Vagina (tissue), 2 donors: Measurements from ENCODE around the gene COPS7B.

Experiments
- POLR2A ChIP-seq, 2 donors: fragments of 450-650 bp; IDR thresholded peaks; one replicate each; pipeline ENCODE4 v1.6.1; 2017; ENCODE audit warnings: antibody characterized with exemption in 2 of 2, mild to moderate bottlenecking in 2 of 2, moderate library complexity in 2 of 2
- POLR2AphosphoS5 ChIP-seq, 2 donors: sonication (generic); formaldehyde crosslinking; IDR thresholded peaks; one replicate each; pipeline ENCODE4 v1.9.0; 2017; ENCODE audit warnings: antibody characterized with exemption in 2 of 2, mild to moderate bottlenecking in 2 of 2, low read depth in 1 of 2; ENCODE audit not compliant: insufficient read depth in 1 of 2
- TF ChIP-seq, protein P1 (sequence below), 3 experiments: fragments of 450-650 bp in 2 of 3; fragments of 200-600 bp in 1 of 3; sonication (generic) in 1 of 3; IDR thresholded peaks; one replicate each; pipeline ENCODE4 v1.5.1; 2017 to 2019; ENCODE audit warnings: antibody characterized with exemption in 3 of 3, mild to moderate bottlenecking in 2 of 3, moderate library complexity in 2 of 3

DNA sequence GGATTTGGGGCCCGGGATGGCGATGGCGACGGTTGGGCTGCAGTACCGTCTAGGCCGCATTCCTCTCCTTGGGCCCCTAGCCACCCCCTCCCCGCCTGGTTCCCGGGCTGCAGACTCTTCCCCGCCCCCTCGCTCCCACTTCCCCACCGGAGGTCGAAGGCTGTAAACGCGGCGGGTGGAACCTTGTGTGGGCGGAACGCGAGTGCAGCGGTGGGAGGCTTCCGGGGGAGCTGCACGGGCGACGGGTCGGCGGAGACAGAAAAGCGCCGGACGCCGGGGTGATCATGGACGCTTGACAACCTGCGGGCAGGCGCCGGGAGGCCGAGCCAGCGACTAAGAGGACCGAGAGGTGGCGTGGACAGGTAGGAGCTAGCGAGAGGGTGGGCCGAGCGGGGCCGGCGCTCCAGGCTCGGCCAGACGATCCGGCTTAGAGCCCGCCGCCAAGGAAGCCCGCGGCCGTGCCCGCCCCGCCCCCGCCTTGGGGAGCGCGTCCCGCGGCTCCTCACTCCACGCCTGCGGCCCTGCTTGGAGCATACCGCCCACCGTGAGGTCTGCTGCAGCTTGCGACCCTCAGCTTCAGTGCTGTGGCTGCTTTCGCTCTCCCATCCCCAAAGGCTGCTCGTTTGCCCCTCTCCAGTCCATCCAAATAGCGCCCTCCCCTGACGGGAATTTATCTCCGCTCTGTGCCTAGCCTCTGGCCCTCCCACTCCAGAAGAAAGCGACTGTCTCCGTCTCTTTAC lies at the start of gene COPS7B:
- TF ChIP-seq, protein P1, sequence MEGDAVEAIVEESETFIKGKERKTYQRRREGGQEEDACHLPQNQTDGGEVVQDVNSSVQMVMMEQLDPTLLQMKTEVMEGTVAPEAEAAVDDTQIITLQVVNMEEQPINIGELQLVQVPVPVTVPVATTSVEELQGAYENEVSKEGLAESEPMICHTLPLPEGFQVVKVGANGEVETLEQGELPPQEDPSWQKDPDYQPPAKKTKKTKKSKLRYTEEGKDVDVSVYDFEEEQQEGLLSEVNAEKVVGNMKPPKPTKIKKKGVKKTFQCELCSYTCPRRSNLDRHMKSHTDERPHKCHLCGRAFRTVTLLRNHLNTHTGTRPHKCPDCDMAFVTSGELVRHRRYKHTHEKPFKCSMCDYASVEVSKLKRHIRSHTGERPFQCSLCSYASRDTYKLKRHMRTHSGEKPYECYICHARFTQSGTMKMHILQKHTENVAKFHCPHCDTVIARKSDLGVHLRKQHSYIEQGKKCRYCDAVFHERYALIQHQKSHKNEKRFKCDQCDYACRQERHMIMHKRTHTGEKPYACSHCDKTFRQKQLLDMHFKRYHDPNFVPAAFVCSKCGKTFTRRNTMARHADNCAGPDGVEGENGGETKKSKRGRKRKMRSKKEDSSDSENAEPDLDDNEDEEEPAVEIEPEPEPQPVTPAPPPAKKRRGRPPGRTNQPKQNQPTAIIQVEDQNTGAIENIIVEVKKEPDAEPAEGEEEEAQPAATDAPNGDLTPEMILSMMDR (IDR thresholded peaks at IDR 0.05), result peak in 1 of 3 experiments; percentile 32
- TF ChIP-seq POLR2A (IDR thresholded peaks at IDR 0.05), result no peak
- peak; percentile 67 to 84 for TF ChIP-seq POLR2AphosphoS5 (IDR thresholded peaks at IDR 0.05; ENCODE audit: insufficient read depth in 1 of 2, low read depth in 1 of 2)
